IPS-18c (cell line): ENCODE measurements around the gene INSM1.

ENCODE experiments used
- H3K4me3 ChIP-seq: 2 replicates; pipeline ENCODE4 v1.7.0; 2013; ENCODE audit warnings: low read depth, mild to moderate bottlenecking, low read length, moderate library complexity; ENCODE audit not compliant: insufficient read depth
- H3K9me3 ChIP-seq: one replicate; pipeline ENCODE4 v1.6.1; 2013; ENCODE audit warnings: mild to moderate bottlenecking, low read length, moderate library complexity; ENCODE audit not compliant: control insufficient read depth, insufficient read depth

Gene INSM1

GRCh38 chr20:20406306-20406705 lies 38.4 kb downstream of the INSM1 start:
- no peaks in the 10 kb centered on the region for H3K9me3 ChIP-seq
- H3K4me3 ChIP-seq = no peak overlapping the region

DNA sequence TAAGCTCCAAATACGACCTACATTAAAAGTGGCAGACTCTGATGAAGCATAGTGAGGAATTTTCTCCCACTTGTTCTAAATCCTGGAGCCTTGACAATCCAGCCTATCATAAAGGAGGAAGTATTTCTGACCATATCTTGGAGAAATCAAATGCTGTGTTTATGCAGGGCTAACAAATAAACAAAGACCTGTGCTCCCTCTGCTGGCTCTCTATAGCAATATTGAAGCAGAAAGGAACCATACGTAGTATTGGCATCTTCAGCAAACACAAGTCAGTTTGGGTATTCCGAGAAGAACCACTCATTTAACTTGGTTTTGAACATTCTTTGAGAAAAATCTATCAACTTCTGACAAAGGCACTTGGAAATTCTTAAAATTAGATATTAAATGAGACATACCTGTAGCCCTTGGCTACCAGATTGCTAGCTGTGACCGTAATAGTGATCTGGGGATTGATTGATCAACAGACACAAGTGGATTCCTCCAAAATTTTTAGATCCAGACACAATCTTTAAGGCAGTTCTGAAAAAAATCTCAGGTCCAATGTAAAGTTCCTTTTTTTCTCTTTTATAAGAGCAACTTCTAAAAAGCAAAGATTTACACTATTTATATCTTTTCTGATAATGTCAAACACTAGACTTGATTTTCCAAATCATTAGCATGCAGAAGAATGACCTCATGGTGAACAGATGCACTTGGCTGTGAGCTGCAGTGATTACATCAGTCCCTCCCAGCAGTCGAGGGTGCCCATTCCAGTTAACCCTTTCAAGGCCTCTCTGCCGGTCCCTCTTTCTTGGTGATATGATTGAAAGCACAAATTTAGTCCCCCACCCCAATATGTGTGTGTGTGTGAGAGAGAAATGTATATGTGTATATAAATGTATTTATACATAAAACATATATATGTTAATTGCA lies 40.2 kb downstream of the INSM1 start:
- H3K4me3 ChIP-seq = no peak overlapping the region
- H3K9me3 ChIP-seq = no peaks in the 10 kb centered on the region

GRCh38 chr20:20409331-20409730 lies 41.4 kb downstream of the INSM1 start:
- no peak overlapping the region for H3K4me3 ChIP-seq
- no peaks in the 10 kb centered on the region for H3K9me3 ChIP-seq

DNA sequence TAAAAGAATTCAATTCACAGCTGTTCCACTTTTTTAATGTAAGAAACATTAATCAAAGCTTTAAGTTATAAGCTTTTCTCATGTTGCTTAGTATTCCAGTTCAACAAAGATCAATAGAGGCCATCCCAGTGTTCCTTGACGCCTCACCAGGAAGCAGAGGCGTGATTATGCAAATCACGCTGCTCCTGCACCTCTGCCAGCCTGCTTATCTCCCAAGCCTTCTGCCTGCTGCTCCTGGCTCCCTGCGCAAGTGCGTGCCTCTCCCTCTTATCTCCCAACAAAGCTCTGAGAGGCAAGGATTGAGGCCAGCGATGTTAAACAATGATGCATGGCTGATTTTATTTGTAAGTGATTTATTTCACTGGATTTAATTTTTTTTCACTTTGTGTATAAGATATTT lies 42.8 kb downstream of the INSM1 start:
- Histone ChIP-seq H3K4me3 (no peak overlapping the region), H3K9me3 (no peaks in the 10 kb centered on the region)

DNA sequence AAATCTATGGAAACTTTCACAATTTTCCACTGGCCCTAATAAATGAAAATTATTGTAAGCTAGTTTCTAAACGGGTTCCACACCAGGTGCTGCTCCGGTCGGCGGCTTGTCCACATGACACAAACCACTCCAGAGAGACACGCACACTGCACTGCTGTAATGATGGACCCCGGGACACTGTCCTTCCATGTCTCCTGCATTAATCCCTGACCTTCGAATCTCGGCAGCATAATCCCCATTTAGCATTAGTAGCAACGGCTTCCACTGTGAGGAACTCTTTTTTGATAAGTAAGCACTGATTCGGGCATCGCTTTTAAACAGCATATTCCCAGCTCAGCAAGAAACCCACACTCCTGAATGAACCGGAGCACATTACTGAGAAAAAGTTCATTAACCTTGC lies 43.5 kb downstream of the INSM1 start:
- no peak overlapping the region for H3K4me3 ChIP-seq
- no peaks in the 10 kb centered on the region for H3K9me3 ChIP-seq

DNA sequence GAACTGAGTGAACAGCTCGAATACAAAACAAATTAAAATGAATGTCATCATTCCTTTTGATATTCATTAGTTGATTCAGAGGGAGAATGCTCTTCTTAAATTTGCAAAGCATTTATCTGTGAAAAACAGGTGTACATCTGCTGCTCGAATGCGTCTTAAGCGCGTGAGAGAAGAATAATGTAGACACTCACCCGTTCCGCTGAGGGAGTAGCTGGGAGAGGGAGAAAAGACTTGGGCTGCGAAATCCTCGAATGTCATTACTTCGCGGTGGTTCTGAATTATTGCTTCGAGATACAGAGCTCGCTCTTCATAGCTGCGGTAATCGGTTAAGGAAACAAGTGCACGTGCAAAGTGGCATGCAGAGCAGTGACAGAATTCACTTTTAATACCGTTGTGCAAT lies 43.9 kb downstream of the INSM1 start:
- no peak overlapping the region for H3K4me3 ChIP-seq
- no peaks in the 10 kb centered on the region for H3K9me3 ChIP-seq

GRCh38 chr20:20412750-20413149 lies 44.8 kb downstream of the INSM1 start:
- Histone ChIP-seq H3K9me3 (no peaks in the 10 kb centered on the region), H3K4me3 (no peak overlapping the region)

GRCh38 chr20:20413810-20414281 lies 45.9 kb downstream of the INSM1 start:
- Histone ChIP-seq H3K4me3 (no peak overlapping the region), H3K9me3 (no peaks in the 10 kb centered on the region)

DNA sequence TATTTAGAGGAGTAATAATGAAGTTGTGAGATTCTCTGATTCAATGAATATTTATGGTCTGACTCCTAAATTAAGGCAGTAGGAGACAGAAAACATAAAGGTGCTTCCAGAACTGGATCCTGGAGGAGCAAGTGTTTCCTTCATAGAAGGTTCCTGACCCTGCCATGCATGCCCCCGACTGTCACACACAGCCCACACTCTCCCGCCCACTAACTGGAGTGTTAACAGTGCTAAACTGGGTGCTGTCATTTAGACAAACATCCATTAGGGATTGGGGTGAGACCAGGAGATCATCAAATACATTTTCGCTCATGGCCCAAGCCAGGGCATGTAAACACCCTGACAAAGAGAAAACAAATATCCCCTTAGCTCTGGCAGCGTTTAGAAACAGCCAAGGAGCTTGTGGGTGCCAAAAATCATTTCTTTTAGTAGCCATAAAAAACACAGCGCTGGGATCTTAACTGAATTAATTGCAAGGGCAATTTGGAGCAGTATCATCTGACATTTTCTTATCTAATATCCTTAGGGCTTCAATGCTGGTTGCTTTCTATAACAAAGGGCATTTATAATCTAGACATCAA lies 46.8 kb downstream of the INSM1 start:
- no peak overlapping the region for H3K4me3 ChIP-seq
- no peaks in the 10 kb centered on the region for H3K9me3 ChIP-seq

DNA sequence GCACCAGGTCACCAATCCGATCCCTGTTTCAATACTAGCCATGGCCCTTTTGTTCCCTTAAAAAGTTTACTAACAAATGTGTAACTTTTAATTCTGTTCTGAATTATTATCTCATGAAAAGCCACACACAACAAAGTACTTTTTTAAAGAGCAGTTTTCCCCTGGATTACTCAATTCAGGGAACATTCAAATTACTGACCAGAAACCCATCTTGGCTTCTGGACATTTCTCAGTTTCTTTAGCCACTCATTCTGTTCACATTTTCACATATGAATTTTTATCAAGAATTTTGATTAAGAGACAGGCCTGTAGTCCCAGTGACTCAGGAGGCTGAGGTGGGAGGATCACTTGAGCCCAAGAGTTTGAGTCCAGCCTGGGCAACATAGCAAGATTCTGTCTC lies 47.4 kb downstream of the INSM1 start:
- Histone ChIP-seq H3K9me3 (no peaks in the 10 kb centered on the region), H3K4me3 (no peak overlapping the region)

DNA sequence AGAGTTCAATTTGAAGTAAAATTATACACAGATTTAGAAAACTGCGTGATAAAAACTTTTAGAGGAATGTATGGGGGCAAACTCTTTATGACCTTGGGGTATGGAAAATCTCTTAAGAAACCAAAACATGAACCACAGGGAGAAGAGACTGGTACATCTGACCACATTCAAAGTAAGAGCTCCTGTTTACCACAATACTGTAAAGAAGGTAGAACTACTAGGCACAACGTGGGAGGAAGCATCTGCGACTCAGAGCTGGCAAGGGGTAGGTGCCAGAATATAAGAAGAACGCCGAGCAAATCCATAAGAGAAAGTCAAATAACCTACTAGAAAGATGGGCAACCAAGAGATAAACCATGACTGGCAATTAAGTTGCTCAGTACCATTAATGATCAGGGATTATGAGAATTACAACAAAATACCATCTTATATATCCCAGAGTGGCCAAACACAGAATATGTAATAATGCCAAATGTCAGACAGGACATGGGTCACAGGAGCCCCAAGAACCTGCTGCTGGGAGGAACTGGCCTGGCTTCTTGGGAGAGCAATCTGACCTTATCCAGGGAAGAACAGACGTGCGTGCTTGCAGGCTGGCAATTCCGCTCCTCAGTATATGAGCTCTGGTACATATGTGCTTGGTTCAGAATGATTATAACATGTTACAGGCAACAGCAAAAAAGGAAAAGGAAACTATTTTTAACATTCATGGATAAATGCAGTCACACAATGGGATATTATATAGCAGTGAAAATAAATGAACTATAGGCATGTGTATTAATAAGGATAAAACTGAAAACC lies 50.2 kb downstream of the INSM1 start:
- Histone ChIP-seq H3K9me3 (no peaks in the 10 kb centered on the region), H3K4me3 (no peak overlapping the region)
